ENCODE data around the gene MFSD8.
A peak's percentile ranks its signal among the peaks of the same experiment; 100 is the strongest.
"Not testable (repeated sequence)": the region's sequence is repeated elsewhere in the genome, so short reads cannot be mapped to it uniquely, and the experiment has no call there.

MFSD8 gene, protein sequence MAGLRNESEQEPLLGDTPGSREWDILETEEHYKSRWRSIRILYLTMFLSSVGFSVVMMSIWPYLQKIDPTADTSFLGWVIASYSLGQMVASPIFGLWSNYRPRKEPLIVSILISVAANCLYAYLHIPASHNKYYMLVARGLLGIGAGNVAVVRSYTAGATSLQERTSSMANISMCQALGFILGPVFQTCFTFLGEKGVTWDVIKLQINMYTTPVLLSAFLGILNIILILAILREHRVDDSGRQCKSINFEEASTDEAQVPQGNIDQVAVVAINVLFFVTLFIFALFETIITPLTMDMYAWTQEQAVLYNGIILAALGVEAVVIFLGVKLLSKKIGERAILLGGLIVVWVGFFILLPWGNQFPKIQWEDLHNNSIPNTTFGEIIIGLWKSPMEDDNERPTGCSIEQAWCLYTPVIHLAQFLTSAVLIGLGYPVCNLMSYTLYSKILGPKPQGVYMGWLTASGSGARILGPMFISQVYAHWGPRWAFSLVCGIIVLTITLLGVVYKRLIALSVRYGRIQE

DNA sequence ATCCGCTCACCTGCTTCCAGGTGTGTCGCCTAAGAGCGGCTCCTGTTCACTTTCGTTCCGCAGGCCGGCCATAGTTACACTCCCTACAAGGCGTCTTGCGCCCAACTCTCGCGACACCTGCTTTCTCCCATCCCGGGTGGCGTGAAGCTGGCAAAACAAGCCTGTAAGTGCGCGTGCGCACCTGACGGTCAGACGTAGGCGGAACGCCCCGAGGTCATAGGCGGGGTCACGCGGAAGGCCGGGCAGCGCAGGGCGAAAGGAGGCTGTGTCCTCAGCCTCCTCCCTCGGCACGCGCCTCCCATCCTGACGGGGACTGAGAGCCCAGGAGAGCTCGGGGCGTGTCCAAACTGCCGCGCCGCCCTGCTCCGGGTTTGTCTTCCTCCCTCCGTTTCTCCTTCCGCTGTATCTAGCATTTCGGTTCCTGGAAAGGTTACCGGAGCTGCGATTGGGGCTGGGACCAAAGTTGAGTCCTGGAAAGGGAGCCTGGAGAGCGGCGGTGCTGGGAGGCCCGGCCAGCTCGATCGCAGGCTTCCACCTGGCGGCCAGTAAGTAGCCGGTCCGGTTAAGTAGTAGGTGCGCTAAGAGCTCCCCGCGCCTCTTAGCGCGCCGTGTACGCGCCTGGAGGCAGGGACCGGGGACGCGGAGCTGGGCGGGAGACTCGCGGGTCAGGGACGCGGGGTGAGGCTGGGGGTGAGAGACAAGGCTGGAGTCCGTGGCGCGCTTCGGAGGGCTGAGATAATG lies at the start of gene MFSD8, which contains the start of gene ABHD18:
TSS of gene MFSD8 (minus strand) at position 112 of the 741 bp plus-strand sequence. CDS start at position 72, 40 bp downstream.
TSS of gene ABHD18 (plus strand) at position 345 of the 741 bp plus-strand sequence. CDS start 17,550 bp downstream, outside the sequence.
- no peaks in the 10 kb centered on the region for H3K27me3 ChIP-seq (ENCODE audit: insufficient read depth, insufficient read length)
- peak within 1 kb of the TSS; percentile 97 for H3K9ac ChIP-seq (ENCODE audit: insufficient read length, low read depth)
- TF ChIP-seq YY1 (IDR thresholded peaks at IDR 0.05; ENCODE audit: insufficient read depth, insufficient read length) (peak; percentile 48), SUZ12 (IDR thresholded peaks at IDR 0.05; ENCODE audit: extremely low read depth, insufficient read depth, insufficient read length) (no peak), ZNF274 (IDR thresholded peaks at IDR 0.05; ENCODE audit: low read depth, low read length) (no peak)
- DNase-seq (ENCODE audit: low read depth, low spot score), result peak; percentile 96
- no peaks in the 10 kb centered on the region for H3K9me3 ChIP-seq (ENCODE audit: insufficient read depth, low read length)
- H3K36me3 ChIP-seq (ENCODE audit: insufficient read depth, insufficient read length, low read length), result peaks cover 10% of the 10 kb centered on the region
- peak within 1 kb of the TSS; percentile 96 for H3K4me3 ChIP-seq (ENCODE audit: insufficient read length, low read depth)
- H3K4me1 ChIP-seq (ENCODE audit: insufficient read depth, insufficient read length), result no peaks in the 10 kb centered on the region

GRCh38 chr4:128009428-128009827 lies 44.5 kb upstream of the MFSD8 start:
- DNase-seq (ENCODE audit: low read depth, low spot score), result no peak
- no peak for TF ChIP-seq SUZ12 (IDR thresholded peaks at IDR 0.05; ENCODE audit: extremely low read depth, insufficient read depth, insufficient read length)
- no peak for TF ChIP-seq YY1 (IDR thresholded peaks at IDR 0.05; ENCODE audit: insufficient read depth, insufficient read length)
- TF ChIP-seq ZNF274 (IDR thresholded peaks at IDR 0.05; ENCODE audit: low read depth, low read length), result no peak
- Histone ChIP-seq H3K9me3 (ENCODE audit: insufficient read depth, low read length) (no peaks in the 10 kb centered on the region), H3K4me1 (ENCODE audit: insufficient read depth, insufficient read length) (no peaks in the 10 kb centered on the region), H3K27me3 (ENCODE audit: insufficient read depth, insufficient read length) (no peaks in the 10 kb centered on the region), H3K36me3 (ENCODE audit: insufficient read depth, insufficient read length, low read length) (peaks cover 7% of the 10 kb centered on the region), H3K4me3 (ENCODE audit: insufficient read length, low read depth) (no peak overlapping the region), H3K9ac (ENCODE audit: insufficient read length, low read depth) (no peak overlapping the region)

DNA sequence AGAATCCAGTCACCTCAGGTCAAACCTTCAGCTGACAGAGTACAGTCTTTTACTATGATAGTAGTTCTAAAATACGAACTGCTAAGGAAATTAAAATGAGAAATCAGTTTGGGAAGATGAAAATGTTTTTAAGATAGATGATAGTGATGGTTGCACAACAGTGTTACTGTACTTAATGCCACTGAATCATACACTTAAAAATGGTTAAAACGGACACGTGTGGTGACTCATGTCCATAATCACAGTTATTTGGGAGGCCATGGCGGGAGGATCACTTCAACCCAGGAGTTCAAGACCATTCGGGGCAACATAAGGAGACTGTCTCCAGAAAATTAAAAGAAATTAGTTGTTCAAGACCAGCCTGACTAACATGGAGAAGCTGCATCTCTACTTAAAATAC lies 41.6 kb upstream of the MFSD8 start:
- no peak for DNase-seq (ENCODE audit: low read depth, low spot score)
- Histone ChIP-seq H3K4me1 (ENCODE audit: insufficient read depth, insufficient read length) (no peaks in the 10 kb centered on the region), H3K36me3 (ENCODE audit: insufficient read depth, insufficient read length, low read length) (peaks cover 7% of the 10 kb centered on the region), H3K27me3 (ENCODE audit: insufficient read depth, insufficient read length) (no peaks in the 10 kb centered on the region), H3K9me3 (ENCODE audit: insufficient read depth, low read length) (no peaks in the 10 kb centered on the region), H3K4me3 (ENCODE audit: insufficient read length, low read depth) (no peak overlapping the region), H3K9ac (ENCODE audit: insufficient read length, low read depth) (no peak overlapping the region)
- TF ChIP-seq YY1 (IDR thresholded peaks at IDR 0.05; ENCODE audit: insufficient read depth, insufficient read length) (no peak), SUZ12 (IDR thresholded peaks at IDR 0.05; ENCODE audit: extremely low read depth, insufficient read depth, insufficient read length) (no peak), ZNF274 (IDR thresholded peaks at IDR 0.05; ENCODE audit: low read depth, low read length) (no peak)

GRCh38 chr4:127997534-127998388 lies 32.8 kb upstream of the MFSD8 start:
- H3K27me3 ChIP-seq (ENCODE audit: insufficient read depth, insufficient read length), result no peaks in the 10 kb centered on the region
- TF ChIP-seq ZNF274 (IDR thresholded peaks at IDR 0.05; ENCODE audit: low read depth, low read length) (no peak), SUZ12 (IDR thresholded peaks at IDR 0.05; ENCODE audit: extremely low read depth, insufficient read depth, insufficient read length) (no peak), YY1 (IDR thresholded peaks at IDR 0.05; ENCODE audit: insufficient read depth, insufficient read length) (no peak)
- no peaks in the 10 kb centered on the region for H3K36me3 ChIP-seq (ENCODE audit: insufficient read depth, insufficient read length, low read length)
- no peaks in the 10 kb centered on the region for H3K4me1 ChIP-seq (ENCODE audit: insufficient read depth, insufficient read length)
- H3K9ac ChIP-seq (ENCODE audit: insufficient read length, low read depth), result no peak overlapping the region
- no peak for DNase-seq (ENCODE audit: low read depth, low spot score)
- H3K4me3 ChIP-seq (ENCODE audit: insufficient read length, low read depth), result no peak overlapping the region
- H3K9me3 ChIP-seq (ENCODE audit: insufficient read depth, low read length), result peaks cover 12% of the 10 kb centered on the region

GRCh38 chr4:127996521-127996920 lies 31.5 kb upstream of the MFSD8 start:
- H3K4me1 ChIP-seq (ENCODE audit: insufficient read depth, insufficient read length); H3K9ac ChIP-seq (ENCODE audit: insufficient read length, low read depth); H3K27me3 ChIP-seq (ENCODE audit: insufficient read depth, insufficient read length); H3K36me3 ChIP-seq (ENCODE audit: insufficient read depth, insufficient read length, low read length); H3K4me3 ChIP-seq (ENCODE audit: insufficient read length, low read depth); DNase-seq (ENCODE audit: low read depth, low spot score): not testable (repeated sequence)
- peaks cover 12% of the 10 kb centered on the region for H3K9me3 ChIP-seq (ENCODE audit: insufficient read depth, low read length)

GRCh38 chr4:127995776-127996175 lies 30.8 kb upstream of the MFSD8 start:
- Histone ChIP-seq H3K36me3 (ENCODE audit: insufficient read depth, insufficient read length, low read length) (no peaks in the 10 kb centered on the region), H3K9ac (ENCODE audit: insufficient read length, low read depth) (no peak overlapping the region), H3K27me3 (ENCODE audit: insufficient read depth, insufficient read length) (no peaks in the 10 kb centered on the region), H3K9me3 (ENCODE audit: insufficient read depth, low read length) (peaks cover 12% of the 10 kb centered on the region), H3K4me1 (ENCODE audit: insufficient read depth, insufficient read length) (no peaks in the 10 kb centered on the region), H3K4me3 (ENCODE audit: insufficient read length, low read depth) (no peak overlapping the region)
- DNase-seq (ENCODE audit: low read depth, low spot score), result no peak
- TF ChIP-seq ZNF274 (IDR thresholded peaks at IDR 0.05; ENCODE audit: low read depth, low read length) (no peak), SUZ12 (IDR thresholded peaks at IDR 0.05; ENCODE audit: extremely low read depth, insufficient read depth, insufficient read length) (no peak), YY1 (IDR thresholded peaks at IDR 0.05; ENCODE audit: insufficient read depth, insufficient read length) (no peak)

Measured in NT2/D1 (cell line).